GM23338 (cell line): ENCODE measurements around the gene TMEM170B. TPM values are rescaled to one million over a fixed set of nuclear protein-coding genes. Genes with fewer than 3 reads are reported as not detected.

Source experiments
- ATAC-seq: fragments of 200-7000 bp; cut with Tn5 transposase; 3 replicates; pipeline ENCODE4 v1.9.1; 2020
- DNase-seq: peaks from one replicate; pipeline ENCODE4 v3.0.0-alpha.2; 2015; ENCODE audit warnings: low spot score
- H2AFZ ChIP-seq: fragments of 200-600 bp; sonication (generic); 2 replicates; pipeline ENCODE4 v1.8.0; 2016; ENCODE audit warnings: antibody characterized with exemption, mild to moderate bottlenecking, moderate library complexity
- H3F3A ChIP-seq: fragments of 200-600 bp; sonication (generic); replicated peaks from 2 replicates; pipeline ENCODE4 v1.8.0; 2017; ENCODE audit warnings: antibody characterized with exemption, mixed run types, low read depth
- H3K27ac ChIP-seq: fragments of 200-600 bp; sonication (generic); 2 replicates; pipeline ENCODE4 v1.6.1; 2016; ENCODE audit warnings: low read depth
- H3K27me3 ChIP-seq: fragments of 200-600 bp; sonication (generic); 2 replicates; pipeline ENCODE4 v1.8.0; 2016; ENCODE audit warnings: mild to moderate bottlenecking, mixed run types, moderate library complexity; ENCODE audit not compliant: insufficient read depth
- H3K36me3 ChIP-seq: fragments of 200-600 bp; sonication (generic); 2 replicates; pipeline ENCODE4 v1.8.0; 2016; ENCODE audit warnings: mild to moderate bottlenecking; ENCODE audit not compliant: insufficient read depth
- H3K4me1 ChIP-seq: fragments of 200-600 bp; sonication (generic); 2 replicates; pipeline ENCODE4 v1.8.0; 2016; ENCODE audit warnings: mild to moderate bottlenecking, moderate library complexity; ENCODE audit not compliant: insufficient read depth
- H3K4me2 ChIP-seq: fragments of 200-600 bp; sonication (generic); 2 replicates; pipeline ENCODE4 v1.7.1; 2017; ENCODE audit warnings: mixed run types
- H3K4me3 ChIP-seq: fragments of 200-600 bp; sonication (generic); 2 replicates; pipeline ENCODE4 v1.6.1; 2016; ENCODE audit warnings: mixed run types
- H3K79me2 ChIP-seq: fragments of 200-600 bp; sonication (generic); replicated peaks from 2 replicates; pipeline ENCODE4 v1.8.0; 2017; ENCODE audit warnings: mild to moderate bottlenecking; ENCODE audit not compliant: insufficient read depth
- H3K9me2 ChIP-seq: fragments of 200-600 bp; sonication (generic); 2 replicates; pipeline ENCODE4 v1.8.0; 2017; ENCODE audit not compliant: insufficient read depth
- H4K20me1 ChIP-seq: fragments of 200-600 bp; sonication (generic); replicated peaks from 2 replicates; pipeline ENCODE4 v1.8.0; 2017; ENCODE audit warnings: mild to moderate bottlenecking; ENCODE audit not compliant: insufficient read depth
- H3K27ac Mint-ChIP-seq: 2 replicates; pipeline ENCODE4 v1.8.0; 2020; ENCODE audit warnings: inconsistent platforms, mild to moderate bottlenecking, moderate library complexity, mixed read lengths
- H3K27me3 Mint-ChIP-seq: 3 replicates; pipeline ENCODE4 v1.8.0; 2022; ENCODE audit warnings: low read depth, mild to moderate bottlenecking, moderate library complexity, mixed read lengths, inconsistent platforms; ENCODE audit not compliant: insufficient read depth, poor library complexity
- H3K36me3 Mint-ChIP-seq: 3 replicates; pipeline ENCODE4 v1.8.0; 2021; ENCODE audit warnings: low read depth, mild to moderate bottlenecking, inconsistent platforms, moderate library complexity, mixed read lengths
- H3K4me1 Mint-ChIP-seq: 3 replicates; pipeline ENCODE4 v1.8.0; 2020; ENCODE audit warnings: mild to moderate bottlenecking, inconsistent platforms, mixed read lengths
- H3K4me3 Mint-ChIP-seq: 3 replicates; pipeline ENCODE4 v1.8.0; 2021; ENCODE audit warnings: moderate library complexity, mild to moderate bottlenecking, inconsistent platforms, mixed read lengths
- H3K9me3 Mint-ChIP-seq: 3 replicates; pipeline ENCODE4 v1.8.0; 2020; ENCODE audit warnings: moderate library complexity, mild to moderate bottlenecking, inconsistent platforms, mixed read lengths
- CREB1 ChIP-seq: fragments of 250-450 bp; sonication (Bioruptor Pico); IDR thresholded peaks from 2 replicates; pipeline ENCODE4 v1.5.0; 2020; ENCODE audit warnings: low read depth, mild to moderate bottlenecking, moderate library complexity
- EZH2 ChIP-seq: fragments of 200-600 bp; sonication (generic); IDR thresholded peaks from one replicate; pipeline ENCODE4 v1.8.0; 2017; ENCODE audit warnings: antibody characterized with exemption, mild to moderate bottlenecking, low read depth; ENCODE audit not compliant: unreplicated experiment
- EZH2phosphoT487 ChIP-seq: fragments of 200-600 bp; sonication (generic); IDR thresholded peaks from one replicate; pipeline ENCODE4 v1.8.1; 2018; ENCODE audit warnings: antibody characterized with exemption; ENCODE audit not compliant: unreplicated experiment
- JUNB ChIP-seq: IDR thresholded peaks from one replicate; pipeline ENCODE4 v1.6.1; 2016; ENCODE audit warnings: antibody characterized with exemption; ENCODE audit not compliant: unreplicated experiment
- NANOG ChIP-seq: IDR thresholded peaks from 2 replicates; pipeline ENCODE4 v1.6.1; 2016; ENCODE audit warnings: antibody characterized with exemption, borderline replicate concordance
- POLR2AphosphoS5 ChIP-seq: IDR thresholded peaks from 2 replicates; pipeline ENCODE4 v1.6.1; 2016; ENCODE audit warnings: antibody characterized with exemption, low read depth
- ZNF114 ChIP-seq: fragments of 250-450 bp; sonication (Bioruptor Pico); IDR thresholded peaks from 2 replicates; pipeline ENCODE4 v1.5.0; 2020; ENCODE audit warnings: mild to moderate bottlenecking, moderate library complexity
- ZNF331 ChIP-seq: fragments of 250-450 bp; sonication (Bioruptor Pico); IDR thresholded peaks from 2 replicates; pipeline ENCODE4 v1.5.0; 2020; ENCODE audit warnings: low read depth, mild to moderate bottlenecking, moderate library complexity
- polyA plus RNA-seq: library from polyadenylated mRNA; unstranded; fragments of >200 nt; fragmentation: Nextera tagmentation; extraction: Ambion mirVana; gene quantifications from 2 replicates; pipeline ENCODE4 v1.2.1, GENCODE V29; 2016
- total RNA-seq: library from RNA; depleted of rRNA; stranded (reverse); fragments of >200 nt; shearing (Covaris generic); gene quantifications from 2 replicates; pipeline ENCODE4 v1.2.3, GENCODE V29; 2014
- TF ChIP-seq, protein P1 (sequence below): IDR thresholded peaks from one replicate; pipeline ENCODE4 v1.6.1; 2018; ENCODE audit warnings: antibody characterized with exemption; ENCODE audit not compliant: unreplicated experiment
- TF ChIP-seq, protein P2 (sequence below): IDR thresholded peaks from 2 replicates; pipeline ENCODE4 v1.6.1; 2016; ENCODE audit warnings: antibody characterized with exemption
- TF ChIP-seq, protein P3 (sequence below), 2 experiments: fragments of 200-600 bp in 1 of 2; sonication (generic) in 1 of 2; conservative IDR thresholded peaks; 2 replicates each; pipeline versions ENCODE4 v1.5.1 to v1.6.1; 2016 to 2017; ENCODE audit warnings: antibody characterized with exemption in 2 of 2, low read depth in 2 of 2, mild to moderate bottlenecking in 2 of 2, moderate library complexity in 1 of 2

The TMEM170B gene
- total and polyA plus RNA-seq, 2 experiments from 2014 or later, result 2.0 to 6.9 TPM

DNA sequence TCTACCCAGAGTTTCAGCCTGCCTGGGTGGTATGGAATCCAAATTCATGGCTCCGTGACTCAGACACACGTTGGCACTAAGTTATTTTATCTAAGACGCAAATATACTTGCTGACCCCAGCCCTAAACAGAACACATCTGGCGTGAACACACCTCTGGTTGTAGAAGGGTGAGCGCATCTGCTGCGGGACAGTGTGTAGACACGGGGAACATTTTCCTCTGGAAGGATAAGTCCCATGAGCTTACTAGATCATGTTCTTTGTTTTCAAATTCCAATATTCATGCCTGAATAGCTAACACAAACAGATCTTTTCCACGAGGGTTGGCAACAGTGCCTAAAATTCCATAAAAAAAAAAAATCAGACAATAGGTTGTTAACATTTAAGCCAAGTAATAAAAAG, 87.8 kb downstream of the TMEM170B start:
- peaks cover 5% of the 10 kb centered on the region for H3K9me2 ChIP-seq
- Mint-ChIP-seq H3K9me3 (peaks cover 3% of the 10 kb centered on the region; the same call in 2 of the 3 replicates), H3K36me3 (peaks cover 6% of the 10 kb centered on the region; the same call in 1 of the 3 replicates), H3K27ac (no peak overlapping the region), H3K27me3 (peaks cover 5% of the 10 kb centered on the region), H3K4me3 (no peak overlapping the region), H3K4me1 (no peaks in the 10 kb centered on the region)
- ATAC-seq, result no peak
- H3K4me2 ChIP-seq, result no peak overlapping the region
- no peaks in the 10 kb centered on the region for H3K36me3 ChIP-seq
- H3K27me3 ChIP-seq, result no peaks in the 10 kb centered on the region
- TF ChIP-seq, protein P1, sequence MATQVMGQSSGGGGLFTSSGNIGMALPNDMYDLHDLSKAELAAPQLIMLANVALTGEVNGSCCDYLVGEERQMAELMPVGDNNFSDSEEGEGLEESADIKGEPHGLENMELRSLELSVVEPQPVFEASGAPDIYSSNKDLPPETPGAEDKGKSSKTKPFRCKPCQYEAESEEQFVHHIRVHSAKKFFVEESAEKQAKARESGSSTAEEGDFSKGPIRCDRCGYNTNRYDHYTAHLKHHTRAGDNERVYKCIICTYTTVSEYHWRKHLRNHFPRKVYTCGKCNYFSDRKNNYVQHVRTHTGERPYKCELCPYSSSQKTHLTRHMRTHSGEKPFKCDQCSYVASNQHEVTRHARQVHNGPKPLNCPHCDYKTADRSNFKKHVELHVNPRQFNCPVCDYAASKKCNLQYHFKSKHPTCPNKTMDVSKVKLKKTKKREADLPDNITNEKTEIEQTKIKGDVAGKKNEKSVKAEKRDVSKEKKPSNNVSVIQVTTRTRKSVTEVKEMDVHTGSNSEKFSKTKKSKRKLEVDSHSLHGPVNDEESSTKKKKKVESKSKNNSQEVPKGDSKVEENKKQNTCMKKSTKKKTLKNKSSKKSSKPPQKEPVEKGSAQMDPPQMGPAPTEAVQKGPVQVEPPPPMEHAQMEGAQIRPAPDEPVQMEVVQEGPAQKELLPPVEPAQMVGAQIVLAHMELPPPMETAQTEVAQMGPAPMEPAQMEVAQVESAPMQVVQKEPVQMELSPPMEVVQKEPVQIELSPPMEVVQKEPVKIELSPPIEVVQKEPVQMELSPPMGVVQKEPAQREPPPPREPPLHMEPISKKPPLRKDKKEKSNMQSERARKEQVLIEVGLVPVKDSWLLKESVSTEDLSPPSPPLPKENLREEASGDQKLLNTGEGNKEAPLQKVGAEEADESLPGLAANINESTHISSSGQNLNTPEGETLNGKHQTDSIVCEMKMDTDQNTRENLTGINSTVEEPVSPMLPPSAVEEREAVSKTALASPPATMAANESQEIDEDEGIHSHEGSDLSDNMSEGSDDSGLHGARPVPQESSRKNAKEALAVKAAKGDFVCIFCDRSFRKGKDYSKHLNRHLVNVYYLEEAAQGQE, result no peak
- TF ChIP-seq, protein P2, sequence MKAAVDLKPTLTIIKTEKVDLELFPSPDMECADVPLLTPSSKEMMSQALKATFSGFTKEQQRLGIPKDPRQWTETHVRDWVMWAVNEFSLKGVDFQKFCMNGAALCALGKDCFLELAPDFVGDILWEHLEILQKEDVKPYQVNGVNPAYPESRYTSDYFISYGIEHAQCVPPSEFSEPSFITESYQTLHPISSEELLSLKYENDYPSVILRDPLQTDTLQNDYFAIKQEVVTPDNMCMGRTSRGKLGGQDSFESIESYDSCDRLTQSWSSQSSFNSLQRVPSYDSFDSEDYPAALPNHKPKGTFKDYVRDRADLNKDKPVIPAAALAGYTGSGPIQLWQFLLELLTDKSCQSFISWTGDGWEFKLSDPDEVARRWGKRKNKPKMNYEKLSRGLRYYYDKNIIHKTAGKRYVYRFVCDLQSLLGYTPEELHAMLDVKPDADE, result no peak
- no peak overlapping the region for H3K27ac ChIP-seq
- no peak overlapping the region for H3K4me3 ChIP-seq
- H3K4me1 ChIP-seq, result no peaks in the 10 kb centered on the region
- no peak for DNase-seq
- no peaks in the 10 kb centered on the region for H3F3A ChIP-seq
- H2AFZ ChIP-seq, result no peak overlapping the region
- no peaks in the 10 kb centered on the region for H4K20me1 ChIP-seq
- H3K79me2 ChIP-seq, result no peaks in the 10 kb centered on the region

DNA sequence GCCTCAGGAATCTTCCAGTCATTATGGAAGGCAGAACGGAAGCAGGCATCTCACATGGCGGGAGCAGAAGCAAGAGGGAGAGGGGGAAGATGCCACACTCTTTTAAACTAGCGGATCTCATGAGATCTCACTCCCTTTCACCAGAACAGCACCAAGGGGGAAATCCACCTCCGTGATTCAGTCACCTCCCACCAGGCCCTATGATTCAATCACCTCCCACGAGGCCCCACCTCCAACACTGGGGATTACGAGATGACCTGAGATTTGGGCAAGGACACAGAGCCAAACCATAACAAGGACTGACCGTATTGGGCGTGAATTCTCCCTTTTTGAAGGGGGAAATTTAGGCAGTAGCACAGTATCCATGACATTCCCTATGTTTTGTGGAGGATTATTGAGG, 88.8 kb downstream of the TMEM170B start:
- Histone ChIP-seq H3K27ac (no peak overlapping the region), H4K20me1 (no peaks in the 10 kb centered on the region), H2AFZ (0 out of 2 replicates have a peak overlapping the region, but pooled peaks have one; percentile 32), H3K27me3 (no peaks in the 10 kb centered on the region), H3K4me2 (no peak overlapping the region), H3K79me2 (no peaks in the 10 kb centered on the region), H3K4me3 (no peak overlapping the region), H3K36me3 (no peaks in the 10 kb centered on the region), H3K9me2 (peaks cover 5% of the 10 kb centered on the region), H3F3A (no peaks in the 10 kb centered on the region), H3K4me1 (no peaks in the 10 kb centered on the region)
- Mint-ChIP-seq H3K4me3 (no peak overlapping the region), H3K27me3 (peaks cover 2% of the 10 kb centered on the region), H3K27ac (no peak overlapping the region), H3K9me3 (peaks cover 3% of the 10 kb centered on the region; the same call in 2 of the 3 replicates), H3K36me3 (peaks cover 6% of the 10 kb centered on the region; the same call in 1 of the 3 replicates), H3K4me1 (no peaks in the 10 kb centered on the region)
- ATAC-seq (no peak), DNase-seq (no peak)
- TF ChIP-seq POLR2AphosphoS5 (no peak), EZH2phosphoT487 (no peak), JUNB (no peak), CREB1 (CRISPR knock-in tag) (no peak), EZH2 (no peak), ZNF114 (no peak), ZNF331 (CRISPR knock-in tag) (no peak), NANOG (no peak)
- TF ChIP-seq, protein P1, result no peak
- TF ChIP-seq, protein P3, sequence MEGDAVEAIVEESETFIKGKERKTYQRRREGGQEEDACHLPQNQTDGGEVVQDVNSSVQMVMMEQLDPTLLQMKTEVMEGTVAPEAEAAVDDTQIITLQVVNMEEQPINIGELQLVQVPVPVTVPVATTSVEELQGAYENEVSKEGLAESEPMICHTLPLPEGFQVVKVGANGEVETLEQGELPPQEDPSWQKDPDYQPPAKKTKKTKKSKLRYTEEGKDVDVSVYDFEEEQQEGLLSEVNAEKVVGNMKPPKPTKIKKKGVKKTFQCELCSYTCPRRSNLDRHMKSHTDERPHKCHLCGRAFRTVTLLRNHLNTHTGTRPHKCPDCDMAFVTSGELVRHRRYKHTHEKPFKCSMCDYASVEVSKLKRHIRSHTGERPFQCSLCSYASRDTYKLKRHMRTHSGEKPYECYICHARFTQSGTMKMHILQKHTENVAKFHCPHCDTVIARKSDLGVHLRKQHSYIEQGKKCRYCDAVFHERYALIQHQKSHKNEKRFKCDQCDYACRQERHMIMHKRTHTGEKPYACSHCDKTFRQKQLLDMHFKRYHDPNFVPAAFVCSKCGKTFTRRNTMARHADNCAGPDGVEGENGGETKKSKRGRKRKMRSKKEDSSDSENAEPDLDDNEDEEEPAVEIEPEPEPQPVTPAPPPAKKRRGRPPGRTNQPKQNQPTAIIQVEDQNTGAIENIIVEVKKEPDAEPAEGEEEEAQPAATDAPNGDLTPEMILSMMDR (conservative IDR thresholded peaks at IDR 0.05; ENCODE audit: low read depth in 2 of 2), result no peak
